GM12874 (cell line): Measurements from ENCODE around the gene COMMD1.

Source experiments
- CTCF ChIP-seq: IDR thresholded peaks from 2 replicates; pipeline ENCODE4 v1.5.1; 2011; ENCODE audit warnings: low read depth, mild to moderate bottlenecking, control low read depth, low read length, moderate library complexity; ENCODE audit not compliant: insufficient read depth

The COMMD1 gene

GRCh38 chr2:62084801-62085200, 179.3 kb downstream of the COMMD1 start:
- no peak for TF ChIP-seq CTCF

GRCh38 chr2:62089658-62090057, 184.2 kb downstream of the COMMD1 start:
- no peak for TF ChIP-seq CTCF

GRCh38 chr2:62091471-62091870, 186.0 kb downstream of the COMMD1 start:
- no peak for TF ChIP-seq CTCF

- no peak for TF ChIP-seq CTCF
Observed at GRCh38 chr2:62099050-62099449, 193.6 kb downstream of the COMMD1 start.

GRCh38 chr2:62099523-62100175, 194.2 kb downstream of the COMMD1 start:
- TF ChIP-seq CTCF: no peak

- TF ChIP-seq CTCF: no peak
Observed at GRCh38 chr2:62101886-62102285, 196.4 kb downstream of the COMMD1 start.

- TF ChIP-seq CTCF: no peak
Observed at GRCh38 chr2:62102402-62102920, 197.0 kb downstream of the COMMD1 start.
